ENCODE measurements around the gene PTPN13.

The PTPN13 gene

DNA sequence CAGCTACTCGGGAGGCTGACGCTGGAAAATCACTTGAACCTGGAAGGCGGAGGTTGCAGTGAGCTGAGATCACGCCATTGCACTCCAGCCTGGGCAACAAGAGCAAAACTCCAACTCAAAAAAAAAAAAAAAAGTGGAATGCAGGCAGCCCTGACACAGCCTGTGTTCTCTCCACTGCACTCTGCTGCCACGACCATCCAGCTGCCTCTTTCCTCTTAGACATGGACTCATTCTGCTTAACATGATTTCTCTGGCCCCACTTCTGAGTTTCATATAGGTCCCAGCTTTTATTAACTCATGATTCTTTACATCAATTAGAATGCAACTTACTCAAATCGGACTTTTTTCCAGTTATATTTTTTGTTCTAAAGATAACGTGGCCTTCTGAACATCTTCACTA, 225.4 kb downstream of the PTPN13 start:
- no peak for ATAC-seq

DNA sequence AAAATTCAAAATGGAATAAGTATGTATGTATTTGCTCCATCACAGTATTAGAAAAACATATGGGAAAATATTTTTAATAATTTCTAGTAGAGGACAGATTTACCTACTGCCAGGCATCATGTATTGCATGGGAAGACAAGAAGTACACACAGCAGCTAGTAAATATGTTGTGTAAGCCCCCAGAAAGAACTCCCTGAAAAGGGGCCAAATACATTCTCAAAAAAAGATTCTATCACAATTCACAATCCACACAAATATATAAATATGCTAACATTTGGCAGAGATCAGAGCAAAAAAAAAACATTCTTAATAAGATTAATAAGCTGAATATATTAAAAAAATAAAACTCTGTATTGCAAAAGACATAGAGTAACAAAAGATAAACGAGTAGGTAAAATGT, 227.0 kb downstream of the PTPN13 start:
- no peak for ATAC-seq

DNA sequence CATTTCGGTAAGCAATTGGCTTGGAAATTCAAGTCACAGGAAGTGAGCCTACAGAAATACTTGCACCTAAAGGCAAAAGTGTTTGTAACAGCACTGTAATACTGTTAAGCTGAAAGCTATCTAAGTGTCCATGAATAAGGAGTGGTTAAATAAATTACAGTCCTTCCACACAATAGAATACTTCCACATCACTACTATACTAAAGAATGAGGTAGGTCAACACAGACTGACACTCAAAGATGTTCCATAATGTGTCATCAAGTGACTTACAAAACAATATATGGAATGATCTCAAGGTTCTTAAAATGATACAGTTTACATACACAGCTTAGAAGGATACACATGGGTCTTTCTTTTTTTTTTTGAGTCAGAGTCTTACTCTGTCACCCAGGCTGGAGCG, 228.0 kb downstream of the PTPN13 start:
- no peak for ATAC-seq

DNA sequence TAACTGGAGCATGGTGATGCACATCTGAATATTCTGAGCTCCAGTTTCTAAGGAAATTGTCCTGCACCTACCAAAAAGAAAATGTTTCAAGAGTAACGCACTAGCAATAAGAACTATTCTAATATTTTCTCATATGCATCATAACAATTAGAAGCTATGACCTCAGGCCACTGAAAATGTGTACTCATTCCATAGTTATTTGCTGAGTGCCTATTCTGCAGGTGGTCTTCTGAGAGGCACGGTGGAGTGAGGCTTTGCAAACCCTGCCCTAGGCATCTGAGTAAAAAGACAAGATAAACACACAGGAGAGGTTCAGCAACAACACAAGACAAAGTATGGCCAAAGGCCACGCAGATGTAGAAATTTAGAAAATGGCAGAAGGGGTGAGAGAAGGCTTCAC, 231.4 kb downstream of the PTPN13 start:
- ATAC-seq, result no peak

DNA sequence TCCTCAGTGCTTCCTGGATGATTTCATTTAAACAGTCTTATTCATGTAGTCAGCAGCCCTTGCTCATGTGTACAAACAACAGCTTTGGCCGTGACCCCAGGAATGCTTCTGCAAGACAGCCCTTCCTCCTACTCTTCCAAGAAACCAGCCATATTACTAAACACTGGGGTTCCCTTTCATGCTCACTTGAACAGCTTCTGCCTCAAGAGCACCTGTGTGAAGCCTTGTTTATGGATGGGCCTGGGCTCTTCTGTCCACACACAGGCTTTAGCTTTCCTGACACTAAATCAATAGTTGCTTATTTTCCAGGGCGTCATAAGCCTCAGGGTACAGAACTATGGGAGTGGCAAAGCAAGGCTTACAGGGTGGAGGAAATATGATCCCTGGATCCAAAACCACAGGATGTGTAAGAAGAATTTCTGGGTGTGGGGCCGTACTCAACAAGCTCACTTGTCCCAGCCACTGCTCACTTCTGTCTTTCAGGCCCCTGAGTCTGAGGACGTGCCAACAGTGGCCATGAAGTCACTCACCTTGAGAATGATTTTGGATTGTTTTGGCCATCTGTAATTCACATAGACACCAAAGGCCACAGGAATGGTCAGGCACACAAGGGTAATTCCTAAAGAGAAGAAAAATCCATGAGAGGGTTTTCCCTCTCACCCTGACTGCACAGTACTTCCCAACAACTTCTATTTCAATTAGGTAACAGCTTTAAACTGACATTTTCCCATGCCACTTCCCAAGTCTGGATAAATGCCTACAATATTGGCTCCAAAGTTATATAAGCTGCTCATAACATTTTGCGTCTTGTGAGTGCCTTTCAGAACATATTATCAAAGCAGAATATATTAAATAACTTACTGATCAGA, 237.4 kb downstream of the PTPN13 start:
- no peak for ATAC-seq

DNA sequence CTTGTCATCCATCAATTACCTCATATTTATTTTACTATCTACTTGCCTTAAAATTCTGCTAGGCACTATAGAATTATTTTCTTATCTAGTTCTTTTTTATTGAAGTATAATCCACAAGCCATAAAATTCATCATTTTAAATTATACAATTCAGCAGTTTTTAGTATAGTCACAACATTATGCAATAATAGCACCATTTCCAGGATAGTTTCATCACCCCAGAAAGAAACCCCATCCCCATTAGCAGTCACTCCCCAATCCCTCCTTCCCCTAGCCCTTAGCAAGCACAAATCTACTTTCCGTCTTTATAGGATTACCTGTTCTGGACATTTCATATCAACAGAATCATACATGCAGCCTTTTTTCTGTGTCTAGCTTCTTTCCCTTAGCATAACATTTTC, 239.5 kb downstream of the PTPN13 start:
- no peak for ATAC-seq

DNA sequence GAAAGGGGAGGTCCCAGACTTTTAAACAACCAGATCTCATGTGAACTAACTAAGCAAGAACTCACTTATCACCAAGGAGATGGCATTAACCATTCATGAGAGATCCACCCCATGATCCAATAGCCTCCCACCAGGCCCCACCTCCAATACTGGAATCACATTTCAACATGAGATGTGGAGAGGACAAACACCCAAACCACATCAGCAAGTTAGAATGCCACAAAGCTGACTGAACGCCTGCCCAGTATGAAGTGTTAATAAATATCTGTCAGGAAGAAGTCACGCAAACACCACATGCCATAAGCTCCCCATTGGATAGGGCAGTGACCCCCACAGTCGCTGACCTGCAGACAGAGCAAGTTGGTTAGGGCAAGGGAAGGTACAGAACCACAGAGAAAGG, 240.8 kb downstream of the PTPN13 start:
- no peak for ATAC-seq

DNA sequence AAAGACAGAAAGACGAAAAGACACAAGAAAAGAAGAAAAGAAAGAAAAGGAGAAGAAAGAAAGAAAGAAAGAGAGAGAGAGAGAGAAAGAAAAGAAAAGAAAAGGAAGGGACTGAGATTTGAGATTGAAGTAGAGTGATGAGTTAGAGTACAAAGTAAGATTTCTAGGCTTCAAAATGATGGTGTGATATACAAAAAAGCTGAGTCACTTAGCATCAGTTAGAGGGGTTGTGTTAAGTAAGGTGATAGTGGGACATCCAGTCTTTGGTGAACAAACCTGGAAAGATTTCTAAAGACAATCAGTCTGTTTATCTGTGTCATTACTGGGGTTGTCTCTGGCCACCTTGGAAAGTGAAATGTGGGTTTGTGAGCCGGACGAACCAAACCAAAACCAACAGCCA, 241.6 kb downstream of the PTPN13 start:
- no peak for ATAC-seq

DNA sequence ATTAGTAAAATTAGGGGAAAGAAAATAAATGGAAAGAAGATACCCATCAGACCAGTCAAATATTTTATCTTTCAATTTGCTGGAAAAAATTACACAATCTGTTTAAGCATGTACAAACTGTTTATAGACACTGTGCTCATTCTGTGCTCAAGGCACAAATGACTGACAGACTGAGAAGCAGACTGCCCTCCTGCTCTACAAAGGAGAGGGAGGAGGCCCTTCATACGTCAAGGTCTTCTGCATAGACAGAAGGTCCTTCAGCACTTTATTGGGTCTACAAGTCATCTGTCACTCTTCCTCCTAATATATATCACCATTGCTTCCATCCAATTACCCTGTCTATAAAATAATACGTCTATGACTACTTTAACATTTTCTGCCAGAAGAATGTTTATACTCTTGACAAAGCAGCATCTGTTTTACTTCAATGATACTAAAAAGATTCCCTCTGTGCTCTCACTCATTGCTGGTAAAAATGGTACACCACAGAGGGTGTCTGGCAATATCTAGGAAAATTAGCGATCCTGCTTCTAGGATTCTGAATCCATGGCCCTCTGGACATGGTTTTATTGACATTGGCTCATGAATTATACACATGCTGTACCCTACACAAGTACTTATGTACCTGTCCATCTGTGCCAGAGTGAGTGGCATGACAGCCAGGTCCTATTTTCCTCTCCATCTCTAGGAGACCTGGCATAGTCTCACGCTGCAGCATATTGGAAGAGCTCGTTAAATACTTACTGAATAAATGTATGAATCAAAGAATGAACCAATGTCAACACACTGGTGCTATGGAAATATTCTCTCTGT, 243.8 kb downstream of the PTPN13 start:
- no peak for ATAC-seq

DNA sequence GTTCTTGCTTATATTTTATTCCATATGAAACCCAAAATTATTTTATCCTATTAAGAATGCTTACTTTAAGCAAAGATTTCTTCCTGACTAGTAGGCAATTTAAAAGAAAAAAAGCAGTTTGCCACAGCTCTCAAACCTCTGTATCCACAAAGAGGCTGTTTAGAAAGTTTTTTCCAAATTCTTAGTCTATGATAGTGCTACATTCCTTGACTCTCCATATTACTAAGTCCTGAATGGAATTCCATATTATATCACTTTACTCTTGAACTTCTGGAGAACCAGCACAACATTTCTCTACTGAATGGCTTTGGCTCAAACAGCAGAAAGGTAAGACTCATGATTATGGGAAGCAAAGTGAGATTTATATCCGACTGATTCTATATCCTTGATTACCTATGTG, 246.7 kb downstream of the PTPN13 start:
- ATAC-seq, result no peak

DNA sequence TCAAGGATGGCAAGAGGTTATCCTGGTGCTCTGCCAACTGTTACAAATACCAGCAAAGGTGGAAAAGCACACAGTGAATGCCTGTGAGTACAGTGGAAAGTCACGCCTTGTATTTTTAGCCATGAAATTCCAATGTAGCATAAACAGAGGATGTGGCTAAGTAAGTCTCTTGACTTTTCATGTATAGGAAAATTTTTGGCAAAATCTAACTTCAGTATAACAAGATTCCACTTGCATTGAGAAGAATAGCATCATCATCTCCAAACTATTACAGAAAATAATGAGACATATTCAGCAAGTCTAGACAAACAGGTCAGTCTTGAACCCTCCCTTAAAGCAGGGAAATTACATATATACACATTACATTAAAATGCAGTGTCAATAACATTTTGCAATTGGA, 247.2 kb downstream of the PTPN13 start:
- no peak for ATAC-seq

DNA sequence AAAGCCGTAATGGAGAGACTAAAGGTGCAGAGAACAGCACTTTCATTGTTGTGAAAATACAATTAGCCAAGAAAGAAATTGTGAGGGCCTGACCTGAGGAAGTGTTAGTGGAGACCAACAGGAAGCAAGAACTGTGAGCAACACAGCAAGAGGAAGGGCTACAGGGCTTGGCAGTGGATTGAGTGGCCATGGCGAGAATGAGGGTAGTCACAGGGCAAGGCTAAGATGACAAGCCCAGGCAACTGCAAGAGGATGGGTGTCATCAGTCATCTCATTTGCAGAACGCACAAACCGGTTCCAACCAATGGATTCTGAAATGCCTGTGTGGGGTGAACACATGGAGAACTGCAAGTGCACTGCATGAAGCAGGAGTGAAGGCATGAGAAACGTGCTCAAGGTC, 251.5 kb downstream of the PTPN13 start:
- no peak for ATAC-seq

DNA sequence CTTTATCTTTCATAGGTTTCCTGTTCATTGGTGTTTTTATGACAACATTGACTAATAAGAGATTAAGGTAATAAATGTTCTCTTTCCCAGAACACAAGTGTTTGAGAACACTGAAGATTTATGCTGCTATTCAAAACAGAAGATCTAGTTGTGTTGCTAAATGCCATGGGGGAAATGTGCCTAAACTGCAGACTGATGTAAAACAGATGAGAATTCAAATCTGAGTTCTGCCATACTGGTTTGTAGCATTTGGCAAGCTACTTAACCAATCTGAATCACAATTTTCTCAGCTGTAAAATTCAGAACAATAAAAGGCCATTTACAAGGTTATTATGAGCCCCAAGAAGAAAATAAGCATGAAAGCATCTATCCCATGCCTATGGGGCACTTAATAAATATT, 252.8 kb downstream of the PTPN13 start:
- ATAC-seq, result no peak

DNA sequence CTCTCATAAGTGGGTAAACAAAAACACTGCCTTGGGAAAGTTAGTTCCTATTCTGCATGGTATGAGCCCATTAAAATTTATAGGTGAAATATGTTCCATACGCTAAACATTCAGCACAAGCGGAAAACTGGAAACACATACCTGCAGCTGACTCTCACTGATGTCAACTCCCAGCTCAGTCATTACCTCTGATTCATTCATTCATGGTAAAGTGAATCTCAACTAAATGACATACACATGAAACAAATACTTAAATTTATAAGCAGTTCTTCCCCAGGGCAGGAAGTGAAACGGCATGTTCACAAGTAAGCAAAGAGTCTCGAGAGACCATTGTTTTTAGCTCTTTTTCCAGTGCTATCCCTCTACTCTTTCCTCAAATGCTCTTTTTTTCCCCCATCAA, 253.5 kb downstream of the PTPN13 start:
- no peak for ATAC-seq

DNA sequence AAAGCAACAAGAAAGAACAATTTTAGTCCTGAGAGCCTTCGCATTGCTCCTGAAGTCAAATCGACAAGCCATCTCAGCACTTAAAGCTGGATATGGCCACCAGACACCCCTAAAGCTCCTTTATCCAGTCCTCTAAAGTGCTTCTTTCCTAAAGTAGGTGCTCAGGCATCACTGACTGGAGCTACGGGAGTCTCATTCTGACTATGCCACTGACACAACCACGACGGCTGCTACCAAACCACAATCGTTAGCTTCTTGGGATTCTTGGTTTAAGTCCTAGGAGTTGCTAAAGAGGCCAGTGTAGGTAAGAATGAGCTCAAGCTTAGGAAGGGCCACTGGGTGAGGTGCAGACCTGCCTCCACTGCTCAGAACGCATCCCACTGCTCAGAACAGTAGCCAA, 254.0 kb downstream of the PTPN13 start:
- ATAC-seq, result no peak

DNA sequence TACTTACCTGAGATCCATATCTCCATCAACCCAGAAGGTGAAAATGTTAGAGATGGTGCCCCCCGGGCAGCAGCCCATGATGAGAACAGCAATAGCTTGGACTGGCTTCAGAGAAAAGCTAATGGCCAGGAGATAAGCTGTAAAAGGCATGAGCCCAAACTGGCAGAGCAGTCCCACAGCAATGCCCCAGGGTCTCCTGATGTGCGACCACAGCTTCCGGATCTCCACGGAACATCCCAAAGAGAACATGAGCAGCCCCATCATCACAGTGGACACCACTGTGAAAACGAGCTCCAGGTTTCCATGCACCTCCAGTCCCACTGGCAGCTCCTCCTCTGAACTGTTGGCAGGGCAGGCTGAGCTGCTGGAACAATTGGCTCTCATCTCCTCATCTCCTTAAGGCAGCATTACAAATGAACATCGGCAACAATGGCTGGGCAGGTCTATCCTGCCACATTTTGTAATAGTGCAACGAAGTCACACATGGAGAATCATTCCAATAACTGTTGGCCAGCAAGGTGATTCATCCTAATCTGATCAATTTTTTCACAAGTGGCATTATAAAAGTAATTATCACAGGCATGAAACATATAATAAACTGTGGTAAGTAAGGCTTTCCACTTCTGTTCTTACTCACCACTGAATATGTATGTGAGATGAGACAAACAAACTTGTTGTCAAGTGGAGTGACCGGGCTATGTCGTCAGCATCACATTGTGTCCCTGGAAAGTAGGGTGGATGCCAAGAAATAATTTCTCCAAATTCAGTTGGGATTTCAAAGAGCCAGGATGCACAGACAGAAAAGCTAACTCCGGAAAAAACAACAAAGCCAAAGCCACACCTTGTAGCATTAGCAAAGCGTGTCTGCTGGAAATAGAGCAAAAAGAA, 254.9 kb downstream of the PTPN13 start, which contains the start of gene SLC10A6:
Gene SLC10A6, minus strand, starts transcription at position 653 of the 888 bp plus-strand sequence. Its CDS starts 269 bp downstream, at position 384.
- no peak for ATAC-seq

DNA sequence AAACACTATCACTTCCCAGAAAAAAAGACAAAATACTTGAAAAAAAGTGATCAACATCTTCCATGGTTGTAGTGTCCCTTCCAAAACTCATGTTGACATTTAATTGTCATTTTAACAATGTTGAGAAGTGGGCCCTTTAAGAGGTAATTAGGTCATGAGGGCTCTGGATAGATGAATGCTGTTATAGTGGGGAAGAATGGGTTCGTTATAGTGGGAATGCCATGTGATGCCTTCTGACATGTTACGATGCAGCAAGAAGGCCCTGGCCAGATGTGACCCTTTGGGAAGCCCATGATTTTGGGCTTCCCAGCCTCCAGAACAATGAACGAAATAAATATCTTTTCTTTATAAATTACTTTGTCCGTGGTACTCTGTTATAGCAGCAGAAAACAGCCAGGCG, 259.1 kb downstream of the PTPN13 start:
- no peak for ATAC-seq

DNA sequence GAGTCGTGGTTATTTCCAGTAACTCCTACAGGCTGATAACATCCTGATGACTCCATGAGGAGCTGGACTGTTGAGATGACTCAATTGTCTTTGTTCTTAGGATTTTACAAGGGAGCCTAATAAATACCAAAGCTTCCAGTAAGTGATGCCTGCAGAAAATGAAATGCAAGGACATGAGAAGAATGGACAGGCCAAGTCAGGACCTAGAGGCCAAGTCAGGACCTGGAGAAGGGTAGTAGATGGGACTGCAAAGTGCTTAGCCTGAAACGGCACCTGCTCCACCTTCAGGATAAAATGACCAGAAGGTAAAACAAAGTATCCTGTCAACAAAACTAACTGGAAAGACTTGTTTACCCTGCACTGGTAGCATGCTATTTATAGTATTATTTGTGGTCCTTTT, 261.5 kb downstream of the PTPN13 start:
- no peak for ATAC-seq

DNA sequence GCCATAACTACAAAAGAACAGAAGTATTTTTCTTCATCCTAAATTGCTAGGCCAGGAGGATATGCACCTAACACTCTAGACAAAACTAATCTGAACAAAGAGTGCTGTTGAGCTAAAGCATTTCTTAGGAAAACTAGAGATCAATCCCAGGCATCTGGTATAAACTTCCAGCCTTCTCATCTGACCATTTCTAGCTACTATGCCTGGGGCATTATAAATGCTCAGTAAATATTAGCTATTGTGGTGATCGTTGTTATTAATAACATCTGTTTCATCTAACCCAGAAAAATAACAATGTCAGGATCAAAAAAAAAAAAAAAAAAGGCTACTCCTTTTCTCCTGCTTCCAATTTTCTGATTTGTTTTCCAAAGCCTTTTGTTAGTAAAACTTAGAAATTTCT, 262.8 kb downstream of the PTPN13 start:
- ATAC-seq, result no peak

DNA sequence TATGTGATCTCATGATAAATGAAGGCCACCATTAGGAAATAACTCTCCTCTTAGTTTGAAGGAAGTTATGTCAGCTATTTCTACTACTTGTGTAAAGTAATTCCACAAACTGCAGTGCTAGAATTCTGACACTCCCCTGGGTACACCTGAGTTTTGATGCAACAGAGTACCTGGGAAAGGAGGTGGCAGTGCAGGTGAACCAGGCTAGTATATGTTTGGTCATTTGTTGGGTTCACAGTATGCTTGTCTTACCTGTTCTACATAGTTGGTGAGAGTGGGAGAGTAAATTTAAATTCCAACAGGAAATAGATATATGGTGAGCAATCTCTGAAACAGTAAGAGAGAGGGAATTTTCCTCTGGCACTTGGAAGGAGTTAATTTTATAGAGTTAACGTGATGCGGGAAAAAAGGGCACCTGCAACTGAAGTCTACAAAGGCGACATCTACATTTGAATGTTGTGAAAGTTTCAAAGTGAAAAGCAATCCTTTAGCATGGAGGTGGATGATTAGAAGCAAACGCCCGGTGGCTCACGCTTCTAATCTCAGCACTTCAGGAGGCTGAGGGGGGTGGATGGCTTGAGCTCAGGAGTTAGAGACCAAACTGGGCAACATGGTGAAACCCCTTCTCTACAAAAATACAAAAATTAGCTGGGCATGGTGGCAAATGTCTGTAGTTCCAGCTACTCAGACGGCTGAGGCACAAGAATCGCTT, 263.4 kb downstream of the PTPN13 start:
- ATAC-seq, result no peak
